Stimulated activated CD4-positive, alpha-beta T cell treated with anti-CD3 and anti-CD28 coated beads, TNF-alpha, amount 100 ng/mL, for 48 hours (primary cell): ENCODE measurements around the gene PADI3.
"Not testable (repeated sequence)": the region's sequence is repeated elsewhere in the genome, so short reads cannot be mapped to it uniquely, and the experiment has no call there.

ENCODE experiments used
- DNase-seq, 3 donors: peaks; one replicate each; pipeline ENCODE4 v3.0.0-alpha.2; 2020; ENCODE audit warnings: low read depth in 3 of 3

The PADI3 gene

DNA sequence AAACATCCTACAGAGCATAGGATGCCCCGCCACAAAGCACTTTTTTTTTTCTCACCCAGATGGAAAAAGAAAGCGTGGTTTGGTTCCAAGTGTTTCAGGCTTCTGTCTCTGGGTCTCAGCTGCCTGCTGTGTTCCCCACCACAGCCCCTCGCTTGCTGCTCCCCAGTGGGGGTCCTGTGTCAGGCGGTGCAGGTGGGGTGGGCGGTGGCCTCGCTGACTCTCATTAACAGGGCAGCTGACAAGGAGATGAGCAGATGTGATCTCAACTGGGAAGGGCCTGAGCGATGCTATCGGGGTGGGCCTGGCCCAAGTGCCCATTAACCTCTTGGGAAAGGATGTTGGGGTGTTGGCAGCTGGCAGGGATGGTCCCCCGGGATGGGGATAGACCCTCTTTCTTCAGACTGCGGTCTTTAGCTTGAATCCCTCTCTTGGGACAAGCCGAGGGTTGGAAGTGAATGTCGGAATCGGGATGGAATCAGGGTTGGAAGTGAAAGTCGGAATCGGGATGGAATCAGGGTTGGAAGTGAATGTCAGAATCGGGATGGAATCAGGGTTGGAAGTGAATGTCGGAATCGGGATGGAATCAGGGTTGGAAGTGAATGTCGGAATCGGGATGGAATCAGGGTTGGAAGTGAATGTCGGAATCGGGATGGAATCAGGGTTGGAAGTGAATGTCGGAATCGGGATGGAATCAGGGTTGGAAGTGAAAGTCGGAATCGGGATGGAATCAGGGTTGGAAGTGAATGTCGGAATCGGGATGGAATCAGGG is 7.7 kb upstream of the PADI3 start:
- DNase-seq: not testable (repeated sequence)

DNA sequence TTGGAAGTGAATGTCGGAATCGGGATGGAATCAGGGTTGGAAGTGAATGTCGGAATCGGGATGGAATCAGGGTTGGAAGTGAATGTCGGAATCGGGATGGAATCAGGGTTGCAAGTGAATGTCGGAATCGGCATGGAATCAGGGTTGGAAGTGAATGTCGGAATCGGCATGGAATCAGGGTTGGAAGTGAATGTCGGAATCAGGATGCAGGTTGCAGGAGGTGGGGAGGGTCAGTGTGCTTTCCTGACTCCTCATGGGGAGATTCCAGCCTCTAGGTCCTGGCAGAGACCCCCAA is 7.2 kb upstream of the PADI3 start:
- not testable (repeated sequence) for DNase-seq

- DNase-seq: no peak
Measured at GRCh38 chr1:17243274-17243673, 5.6 kb upstream of the PADI3 start.

DNA sequence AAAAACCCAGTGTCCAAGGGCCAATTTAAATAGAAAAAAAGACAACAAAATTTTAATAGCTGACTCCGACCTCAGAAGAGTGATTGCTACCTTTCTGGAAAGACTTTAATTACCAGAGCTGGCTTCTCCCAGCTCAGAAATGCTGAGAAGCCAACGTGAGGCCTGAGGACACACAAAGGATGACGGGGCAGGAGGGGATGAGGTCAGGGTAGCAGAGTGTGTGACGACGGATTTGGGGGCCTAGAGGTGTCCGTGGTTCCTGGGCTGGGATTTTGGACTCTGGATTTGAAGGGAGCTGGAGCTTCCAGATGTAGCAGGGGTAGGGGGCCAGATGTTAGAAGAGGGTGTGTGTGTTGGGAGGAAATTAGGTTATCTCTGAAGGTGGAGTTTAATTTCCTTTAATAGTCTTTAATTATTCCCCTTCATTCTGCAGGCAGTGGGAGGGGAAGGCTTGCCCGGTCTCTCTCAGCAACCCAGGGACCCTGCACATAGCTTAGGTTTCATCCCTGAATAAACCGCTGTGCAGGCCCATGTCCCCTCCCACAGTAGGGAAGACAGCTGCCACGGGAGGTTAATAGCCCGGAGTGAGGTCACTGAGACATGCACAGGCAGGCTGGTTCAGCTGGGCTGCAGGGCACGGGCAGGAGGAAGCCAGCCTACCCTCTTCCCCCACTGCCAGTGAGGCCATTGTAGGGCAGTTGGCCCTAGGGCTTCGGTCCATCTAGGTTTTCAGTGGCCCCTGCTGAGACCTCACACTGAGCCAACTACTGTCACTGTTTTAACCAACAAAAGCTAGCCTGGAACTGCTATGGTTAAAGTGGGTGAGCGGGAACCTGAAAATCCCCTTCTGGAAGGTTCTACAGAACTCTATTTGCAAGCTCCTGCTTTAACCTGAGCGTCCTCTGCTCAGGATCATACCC is 3.8 kb upstream of the PADI3 start:
- no peak for DNase-seq

DNA sequence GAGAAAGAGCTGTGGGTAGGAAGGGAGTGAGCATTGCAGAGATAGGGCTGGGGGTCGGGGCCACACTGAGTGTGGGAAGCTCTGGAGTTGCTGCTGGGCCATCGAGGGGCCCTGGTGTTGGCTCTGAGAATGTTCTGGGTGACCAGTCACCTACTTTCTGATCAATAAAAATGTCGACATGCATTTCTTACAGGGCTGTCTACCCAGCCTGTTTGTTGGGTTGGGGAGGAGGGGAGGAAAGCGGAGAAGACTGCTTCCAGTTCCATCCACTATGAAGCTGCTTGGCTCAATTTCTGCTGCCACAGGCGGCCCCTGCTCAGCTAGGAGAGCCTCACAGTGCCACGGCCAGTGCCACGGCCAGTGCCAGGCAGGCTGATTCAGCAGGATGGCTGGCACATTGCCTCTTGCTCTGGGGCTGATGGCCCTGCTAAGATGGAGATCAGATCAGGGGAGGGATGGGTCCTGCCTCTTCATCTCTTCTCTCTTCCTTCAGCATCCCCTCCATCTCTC is 3.0 kb upstream of the PADI3 start:
- DNase-seq: no peak

- no peak for DNase-seq
Measured at GRCh38 chr1:17246971-17247370, 1.9 kb upstream of the PADI3 start.

- DNase-seq: no peak
Measured at GRCh38 chr1:17250601-17251000, 1.7 kb downstream of the PADI3 start.

DNA sequence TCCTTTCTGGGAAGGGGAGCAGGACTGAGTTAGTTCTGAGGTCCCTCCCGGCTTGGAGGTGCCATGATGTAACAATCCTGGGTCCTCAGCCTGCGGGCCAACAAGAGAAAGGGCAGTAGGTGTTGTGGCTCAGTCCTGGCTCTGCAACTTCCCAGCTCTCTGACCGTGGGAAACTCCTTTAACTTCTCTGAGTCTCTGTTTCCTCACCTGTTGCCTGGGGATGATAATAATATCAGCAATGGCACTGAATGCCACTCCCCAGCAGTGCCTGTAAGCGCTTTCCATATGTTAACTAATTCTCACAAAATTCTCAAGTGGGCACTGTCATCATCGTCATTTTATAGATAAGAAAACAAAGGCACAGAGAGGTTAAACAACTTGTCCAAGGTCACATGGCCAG is 2.3 kb downstream of the PADI3 start:
- no peak for DNase-seq

DNA sequence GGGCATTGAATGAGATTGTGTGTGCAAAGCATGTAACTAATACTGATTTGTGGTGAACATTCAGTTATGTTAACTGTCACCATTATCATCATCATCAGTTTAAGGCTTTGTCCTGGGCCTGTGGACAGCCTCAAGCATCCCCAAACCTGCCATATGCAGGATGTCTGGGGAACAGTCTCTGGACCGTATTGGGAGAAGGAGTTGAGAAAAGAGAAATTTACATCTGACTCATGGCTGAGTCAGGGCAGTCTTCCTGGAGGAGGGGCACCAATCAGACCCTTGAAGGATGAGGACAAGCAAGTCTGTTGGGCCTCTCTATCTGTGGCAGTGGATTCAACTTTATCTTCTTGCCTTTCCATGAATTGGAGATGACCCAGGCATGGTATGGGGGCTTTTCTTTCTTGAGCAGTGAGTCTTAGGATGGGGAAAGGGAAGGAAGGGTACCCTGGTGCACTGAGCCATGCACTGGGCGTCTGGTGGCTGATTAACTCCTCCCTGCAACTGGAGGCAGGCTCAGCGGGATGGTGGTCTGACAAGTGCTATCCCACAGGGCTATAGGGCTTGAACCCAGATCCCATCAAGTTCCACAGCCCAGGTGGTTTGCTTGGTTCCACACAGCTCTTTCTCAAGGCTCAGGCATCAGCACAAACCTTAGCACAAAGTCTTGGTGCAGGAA is 2.9 kb downstream of the PADI3 start:
- DNase-seq: no peak

DNA sequence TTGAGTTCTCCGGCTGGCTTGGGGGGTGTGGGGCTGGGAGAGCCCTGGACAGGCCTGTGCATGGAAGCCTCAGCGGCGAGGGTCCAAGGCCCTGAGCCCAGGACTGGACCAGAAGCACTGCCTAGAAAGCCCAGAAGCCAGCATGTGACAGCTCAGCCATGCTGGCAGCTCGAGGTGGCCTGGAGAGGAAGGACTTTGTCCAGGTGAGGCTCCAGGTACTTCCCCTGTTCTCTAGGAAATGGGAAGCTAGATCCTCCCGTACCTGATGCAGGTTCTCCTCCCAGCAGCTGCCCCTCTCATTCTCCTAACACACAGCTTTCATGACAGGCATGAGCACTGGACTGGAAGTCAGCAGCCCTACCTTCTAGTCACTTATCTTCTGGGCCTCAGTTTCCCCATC is 6.4 kb downstream of the PADI3 start:
- DNase-seq: no peak

DNA sequence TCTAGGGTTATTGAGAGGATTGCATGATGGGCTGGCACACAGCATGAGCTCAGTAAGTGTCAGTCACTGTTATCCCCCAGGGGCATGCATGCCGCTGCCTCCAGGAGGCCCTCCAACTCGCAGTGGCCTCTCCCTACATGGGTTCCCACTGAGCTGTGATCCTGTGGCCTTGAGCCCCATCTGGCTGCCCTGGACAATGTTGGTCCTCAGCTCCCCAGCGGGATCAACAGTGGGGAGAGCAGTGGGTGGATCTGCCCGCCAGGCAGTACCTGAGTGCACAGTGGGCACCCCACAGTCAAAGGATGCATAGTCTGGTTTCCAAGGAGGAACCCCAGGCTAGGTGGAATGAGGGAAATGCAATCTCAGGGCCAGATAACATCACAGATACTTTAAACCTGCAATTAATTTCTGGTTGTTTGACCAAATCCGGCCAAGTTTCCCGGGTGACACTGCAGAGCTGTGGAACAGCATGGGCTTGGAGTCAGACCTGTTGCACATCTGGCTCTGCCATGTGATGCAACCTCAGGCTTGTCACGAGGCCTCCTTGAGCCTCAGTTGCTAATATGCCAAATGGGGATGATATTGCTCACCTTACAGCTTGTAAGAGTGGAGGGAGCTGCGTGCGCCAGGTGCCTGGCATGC is 9.3 kb downstream of the PADI3 start:
- DNase-seq: no peak

DNA sequence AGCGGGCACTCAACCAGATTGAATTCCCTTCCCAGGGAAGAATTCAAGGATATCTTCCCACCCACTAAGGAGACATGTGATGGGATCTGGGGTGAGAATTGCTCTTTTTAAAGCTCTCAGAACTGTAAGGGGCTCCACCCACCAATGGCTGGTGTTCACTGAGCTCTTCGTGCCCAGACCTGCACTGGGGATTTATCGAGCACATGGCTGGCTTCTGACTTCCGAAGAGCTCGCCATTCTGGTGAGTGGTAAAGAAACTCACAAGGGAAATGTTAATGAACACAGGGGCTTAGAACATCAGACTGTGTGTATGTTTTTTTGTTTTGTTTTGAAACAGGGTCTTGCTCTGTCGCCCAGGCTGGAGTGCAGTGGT is 9.8 kb downstream of the PADI3 start:
- no peak for DNase-seq

DNA sequence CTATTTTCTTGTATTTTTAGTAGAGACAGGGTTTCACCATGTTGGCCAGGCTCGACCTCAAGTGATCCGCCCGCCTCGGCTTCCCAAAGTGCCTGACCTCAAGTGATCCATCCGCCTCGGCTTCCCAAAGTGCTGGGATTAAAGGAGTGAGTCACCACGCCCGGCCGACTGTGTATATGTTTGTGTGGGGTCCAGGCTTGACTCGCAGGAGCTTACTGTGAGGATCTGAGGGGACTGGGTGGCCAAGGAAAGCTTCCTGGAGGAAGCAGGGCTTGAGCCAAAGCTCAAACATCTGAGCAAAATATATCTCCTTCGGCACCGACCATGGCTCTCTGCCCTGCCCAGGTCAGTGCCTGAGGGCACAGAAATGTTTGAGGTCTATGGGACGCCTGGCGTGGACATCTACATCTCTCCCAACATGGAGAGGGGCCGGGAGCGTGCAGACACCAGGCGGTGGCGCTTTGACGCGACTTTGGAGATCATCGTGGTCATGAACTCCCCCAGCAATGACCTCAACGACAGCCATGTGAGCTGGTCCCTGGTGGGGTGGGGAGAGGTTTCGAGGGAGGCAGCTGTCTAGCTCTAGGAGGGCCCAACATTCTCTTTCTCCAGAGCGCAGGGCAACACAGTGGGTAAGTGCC is 10.5 kb downstream of the PADI3 start:
- no peak for DNase-seq

DNA sequence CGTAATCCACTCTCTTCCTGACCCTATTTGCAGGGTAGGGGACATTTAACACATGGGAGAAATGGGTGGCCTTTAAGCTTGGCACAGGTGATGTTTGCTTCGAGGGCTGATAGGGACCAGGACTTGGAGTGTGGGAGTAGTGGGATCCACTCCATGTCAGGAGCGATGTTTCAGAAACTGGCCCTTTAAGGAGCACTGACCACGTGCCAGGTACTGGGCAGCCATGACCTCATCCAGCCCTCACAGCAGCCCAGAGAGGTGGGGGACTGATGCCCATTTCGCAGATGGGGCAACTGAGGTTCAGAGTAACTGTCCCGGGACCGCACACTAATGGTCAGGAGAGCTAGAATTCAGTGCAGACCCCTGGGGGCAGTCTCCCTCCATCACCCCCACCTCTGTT is 11.4 kb downstream of the PADI3 start:
- DNase-seq: no peak

DNA sequence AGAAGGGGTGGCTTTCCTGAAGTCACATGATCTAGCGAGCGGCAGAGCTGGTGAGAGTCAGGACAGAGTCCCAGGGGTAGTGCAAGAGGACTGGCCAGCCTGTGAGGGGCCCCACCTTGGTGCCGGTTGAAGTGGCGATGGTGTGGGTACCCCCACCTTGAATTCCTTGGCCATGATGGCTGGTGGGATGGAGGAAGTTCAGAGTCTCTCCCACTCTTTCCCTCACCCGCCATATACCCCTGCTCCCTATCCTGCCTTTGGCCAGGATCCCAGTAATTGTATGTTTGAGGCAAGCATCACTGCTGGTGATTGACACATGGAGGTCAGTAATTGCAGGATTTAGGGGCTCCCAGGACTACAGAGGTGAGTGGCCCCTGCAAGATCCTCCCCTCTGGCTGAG is 11.8 kb downstream of the PADI3 start:
- DNase-seq: no peak

DNA sequence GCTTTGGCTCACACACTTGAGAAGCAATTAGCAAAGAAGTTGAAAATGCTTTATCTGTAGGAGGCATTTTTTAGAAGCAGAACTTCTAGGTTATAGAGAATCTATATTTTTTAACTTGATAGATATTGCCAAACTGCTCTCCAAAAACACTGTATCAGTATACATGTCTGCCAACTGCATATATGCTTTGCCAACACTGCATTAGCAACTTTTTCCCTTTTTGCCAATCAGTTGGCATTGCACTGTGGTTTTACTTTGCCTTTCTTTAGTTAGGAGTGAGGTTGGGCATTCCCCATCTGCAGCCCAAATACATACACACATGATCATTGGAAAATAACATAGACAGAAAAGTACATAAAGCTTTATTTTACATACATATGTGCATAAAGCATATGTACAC is 15.0 kb downstream of the PADI3 start:
- no peak for DNase-seq

DNA sequence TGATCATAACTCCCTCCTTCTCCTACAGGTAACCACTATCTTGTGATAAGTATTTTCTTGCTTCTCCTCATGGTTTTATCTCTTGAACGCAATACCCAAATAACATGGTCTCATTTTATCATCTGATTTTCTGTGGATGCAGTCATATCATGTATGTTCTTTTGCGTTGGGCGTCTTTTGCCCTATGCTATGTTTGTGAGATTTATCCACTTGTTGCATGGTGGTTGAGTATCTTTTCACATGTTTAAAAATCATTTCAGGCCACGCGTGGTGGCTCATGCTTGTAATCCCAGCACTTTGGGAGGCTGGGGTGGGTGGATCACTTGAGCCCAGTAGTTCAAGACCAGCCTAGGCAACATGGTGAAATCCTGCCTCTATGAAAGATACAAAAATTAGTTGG is 15.6 kb downstream of the PADI3 start:
- DNase-seq: no peak

GRCh38 chr1:17265162-17265561 is 16.3 kb downstream of the PADI3 start:
- no peak for DNase-seq

GRCh38 chr1:17265950-17266349 is 17.1 kb downstream of the PADI3 start:
- DNase-seq: no peak

- no peak for DNase-seq
Measured at GRCh38 chr1:17270891-17271765, 22.2 kb downstream of the PADI3 start.

DNA sequence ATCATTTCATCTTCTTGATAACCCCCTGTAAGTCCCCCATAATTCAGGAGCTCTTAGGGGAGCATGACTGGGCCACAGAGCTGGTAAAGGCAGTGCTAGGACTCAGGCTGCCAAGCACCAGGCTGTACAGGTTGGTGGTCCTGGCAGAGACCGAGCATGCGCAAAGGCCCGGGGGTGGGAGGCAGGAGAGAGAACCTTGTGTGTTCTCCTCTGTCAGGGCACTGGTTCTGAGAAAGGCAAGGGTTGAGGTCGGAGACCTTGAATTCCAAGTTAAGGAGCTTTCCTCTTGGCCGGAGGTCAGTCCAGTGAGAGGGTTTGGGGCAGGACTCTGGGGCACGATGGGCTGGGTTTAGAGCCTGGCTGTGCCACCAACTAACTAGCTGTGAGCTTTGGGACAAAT is 23.2 kb downstream of the PADI3 start:
- DNase-seq: no peak
